Right lobe of liver (tissue), 6 donors: ENCODE data around the gene NOA1. TPM values are rescaled to one million over a fixed set of nuclear protein-coding genes. Genes with fewer than 3 reads are reported as not detected.

ENCODE experiments used
- ATAC-seq, 4 donors: fragments of 200-7000 bp; cut with Tn5 transposase; one replicate each; pipeline ENCODE4 v1.9.1; 2020; ENCODE audit warnings: mild to moderate bottlenecking in 4 of 4, moderate library complexity in 4 of 4
- DNase-seq, 3 donors: peaks; one replicate each; pipeline ENCODE4 v3.0.0-alpha.2; 2020
- H3K27ac ChIP-seq, 3 donors: fragments of 200-600 bp; one replicate each; pipeline ENCODE4 v1.8.0; 2022
- H3K27me3 ChIP-seq, 2 donors: fragments of 200-600 bp; one replicate each; pipeline ENCODE4 v1.8.0; 2022
- H3K36me3 ChIP-seq, 4 donors: fragments of 200-600 bp; sonication (generic) in 1 of 4; one replicate each; pipeline versions ENCODE4 v1.5.1 to v1.8.0; 2017 to 2022; ENCODE audit warnings: control low read depth in 1 of 4
- H3K4me1 ChIP-seq, 4 donors: fragments of 200-600 bp; sonication (generic) in 1 of 4; one replicate each; pipeline versions ENCODE4 v1.5.1 to v1.8.0; 2017 to 2022; ENCODE audit warnings: control low read depth in 1 of 4
- H3K4me3 ChIP-seq, 3 donors: fragments of 200-600 bp; one replicate each; pipeline ENCODE4 v1.8.0; 2022
- H3K9me3 ChIP-seq, 4 donors: fragments of 200-600 bp; sonication (generic) in 1 of 4; one replicate each; pipeline versions ENCODE4 v1.5.1 to v1.8.0; 2017 to 2022; ENCODE audit warnings: control low read depth in 1 of 4
- POLR2A ChIP-seq: fragments of 450-650 bp; IDR thresholded peaks from one replicate; pipeline ENCODE4 v1.6.1; 2017; ENCODE audit warnings: antibody characterized with exemption, mild to moderate bottlenecking
- WGBS: methylation state at CpG from one replicate; pipeline ENCODE4 v1.1.6; 2018; ENCODE audit warnings: low coverage, low lambda C conversion rate; ENCODE audit not compliant: insufficient coverage; ENCODE audit errors: missing lambda C conversion rate; 5-methylcytosine and 5-hydroxymethylcytosine counted together
- intact Hi-C, 2 donors: fragments of 100-400 bp; cut with DNase I; formaldehyde crosslinking; loops; one replicate each; pipeline versions ENCODE4 v1.11.2 to v1.14.1; 2022
- total RNA-seq, 6 experiments: library from RNA; depleted of rRNA in 2 of 6; stranded (reverse); fragments of >200 nt in 2 of 6; fragmentation: NEBNext Ultra II Directional in 3 of 6; extraction: Animal tissue kit (Norgen Biotek cat#: 25700) in 3 of 6; gene quantifications; one replicate each; pipeline versions ENCODE4 v1.1.0 to v1.2.4, GENCODE V29; 2016 to 2023
- TF ChIP-seq, protein P1 (sequence below), 4 donors: fragments of 200-600 bp in 3 of 4; fragments of 450-650 bp in 1 of 4; IDR thresholded peaks; one replicate each; pipeline versions ENCODE4 v1.5.1 to v1.8.0; 2016 to 2022; ENCODE audit warnings: antibody characterized with exemption in 4 of 4, mild to moderate bottlenecking in 2 of 4
- donor health status: DM: no; HTN: yes; CAD: no.
- donor health status: DM: no; HTN: no; CAD: no.
- donor health status: DM: no; HTN: no; CAD: no.
- donor health status: DM: no; HTN: yes; CAD: no.
- donor health status: DM: no; HTN: yes; CAD: no.

Gene NOA1
- total RNA-seq, 6 experiments from 2014 or later, result 4.7 to 12.7 (median 5.8) TPM

GRCh38 chr4:56978750-56979303 lies 1.4 kb upstream of the NOA1 start, which contains the start of gene POLR2B:
Gene POLR2B (plus strand): TSS chr4:56978896. CDS start chr4:56978986, 90 bp downstream.
- Histone ChIP-seq H3K27me3 (no peaks in the 10 kb centered on the region), H3K9me3 (no peaks in the 10 kb centered on the region), H3K27ac (peak within 1 kb of the TSS; percentile 68 to 80 (median 80)), H3K4me1 (peaks cover 0 to 42% (median 13%) of the 10 kb centered on the region in 4 donors), H3K36me3 (peaks cover 0 to 5% (median 2%) of the 10 kb centered on the region in 4 donors), H3K4me3 (peak within 1 kb of the TSS; percentile 96 to 98 (median 96))
- peak; percentile 87 for TF ChIP-seq POLR2A
- TF ChIP-seq, protein P1, sequence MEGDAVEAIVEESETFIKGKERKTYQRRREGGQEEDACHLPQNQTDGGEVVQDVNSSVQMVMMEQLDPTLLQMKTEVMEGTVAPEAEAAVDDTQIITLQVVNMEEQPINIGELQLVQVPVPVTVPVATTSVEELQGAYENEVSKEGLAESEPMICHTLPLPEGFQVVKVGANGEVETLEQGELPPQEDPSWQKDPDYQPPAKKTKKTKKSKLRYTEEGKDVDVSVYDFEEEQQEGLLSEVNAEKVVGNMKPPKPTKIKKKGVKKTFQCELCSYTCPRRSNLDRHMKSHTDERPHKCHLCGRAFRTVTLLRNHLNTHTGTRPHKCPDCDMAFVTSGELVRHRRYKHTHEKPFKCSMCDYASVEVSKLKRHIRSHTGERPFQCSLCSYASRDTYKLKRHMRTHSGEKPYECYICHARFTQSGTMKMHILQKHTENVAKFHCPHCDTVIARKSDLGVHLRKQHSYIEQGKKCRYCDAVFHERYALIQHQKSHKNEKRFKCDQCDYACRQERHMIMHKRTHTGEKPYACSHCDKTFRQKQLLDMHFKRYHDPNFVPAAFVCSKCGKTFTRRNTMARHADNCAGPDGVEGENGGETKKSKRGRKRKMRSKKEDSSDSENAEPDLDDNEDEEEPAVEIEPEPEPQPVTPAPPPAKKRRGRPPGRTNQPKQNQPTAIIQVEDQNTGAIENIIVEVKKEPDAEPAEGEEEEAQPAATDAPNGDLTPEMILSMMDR (IDR thresholded peaks at IDR 0.05), result no peak
- ATAC-seq, result peak; percentile 79 to 85 (median 82)
- under 1% methylated on average over 21 of the region's 37 CpGs for WGBS
- peak; percentile 96 to 98 (median 97) for DNase-seq
- intact Hi-C loops, result no loop called here

DNA sequence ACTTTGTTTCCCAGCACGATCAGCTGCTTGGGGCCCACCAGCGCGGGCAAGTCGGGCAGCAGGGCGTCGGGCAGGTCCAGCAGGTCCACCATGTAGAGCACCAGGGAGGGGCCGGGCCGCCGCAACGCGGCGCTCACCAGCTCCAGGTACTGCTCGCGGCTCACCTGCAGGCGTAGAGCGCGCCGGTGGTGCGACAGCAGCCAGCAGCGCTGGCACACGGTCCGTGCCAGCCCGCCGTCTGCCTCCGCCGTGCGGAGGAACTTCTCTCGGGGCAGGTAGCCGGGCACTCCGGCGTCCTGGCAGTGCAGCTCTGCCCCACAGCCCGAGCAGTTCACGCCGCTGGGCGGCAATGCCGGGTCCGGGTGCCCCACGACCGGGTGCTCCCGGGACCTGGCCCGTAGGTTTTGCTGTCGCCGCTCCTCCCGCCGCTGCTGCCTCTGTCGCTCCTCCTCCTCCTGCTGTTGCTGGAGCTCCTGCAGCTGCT lies 527 bp downstream of the NOA1 start:
- TF ChIP-seq, protein P1 (IDR thresholded peaks at IDR 0.05), result peak in 2 of 4 donors; percentile 7 to 10
- TF ChIP-seq POLR2A, result no peak
- 0% methylated on average over 11 of the region's 46 CpGs for WGBS
- ATAC-seq (peak; percentile 47 to 68 (median 56)), DNase-seq (peak; percentile 71 to 76 (median 72))
- intact Hi-C loops, result no loop called here
- H3K4me1 ChIP-seq, result peaks cover 0 to 36% (median 13%) of the 10 kb centered on the region in 4 donors
- H3K9me3 ChIP-seq, result no peaks in the 10 kb centered on the region
- H3K27ac ChIP-seq, result peak overlapping the region; percentile 44 to 80 (median 68)
- H3K27me3 ChIP-seq, result no peaks in the 10 kb centered on the region
- H3K4me3 ChIP-seq, result peak overlapping the region; percentile 96 to 98 (median 96)
- peaks cover 0 to 25% (median 18%) of the 10 kb centered on the region in 4 donors for H3K36me3 ChIP-seq

DNA sequence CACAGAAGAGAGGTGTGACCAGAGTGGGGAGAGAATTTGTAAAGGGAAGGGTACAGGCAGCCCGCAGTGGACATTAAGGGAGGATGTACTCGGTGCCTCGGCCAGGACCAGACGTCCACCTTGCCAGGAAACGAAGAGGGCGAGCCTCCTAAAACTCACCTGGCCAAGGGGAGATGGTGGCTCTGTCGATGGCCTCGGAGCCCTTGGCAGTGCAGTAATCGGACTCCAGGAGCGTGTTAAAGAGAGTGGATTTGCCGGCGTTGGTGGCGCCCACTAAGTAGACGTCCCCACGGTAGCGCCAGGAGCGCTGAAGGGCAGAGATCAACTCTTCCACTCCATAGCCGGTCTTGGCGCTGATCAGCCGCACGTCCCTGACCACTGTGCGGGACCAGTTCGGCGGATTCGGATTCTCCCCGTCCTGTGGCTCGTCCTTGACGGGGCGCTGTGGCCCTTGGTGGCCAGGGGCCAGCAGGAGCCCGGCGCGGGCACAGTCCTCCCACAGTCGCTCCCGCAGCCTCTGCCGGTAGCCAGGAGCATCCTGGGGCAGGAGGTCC lies 1.0 kb downstream of the NOA1 start:
- 2% methylated on average over 11 of the region's 35 CpGs for WGBS
- Histone ChIP-seq H3K4me1 (peaks cover 0 to 33% (median 13%) of the 10 kb centered on the region in 4 donors), H3K27me3 (no peaks in the 10 kb centered on the region), H3K4me3 (peak overlapping the region; percentile 96 to 98 (median 96)), H3K36me3 (peaks cover 0 to 30% (median 18%) of the 10 kb centered on the region in 4 donors), H3K9me3 (no peaks in the 10 kb centered on the region), H3K27ac (peak overlapping the region in 2 of 3 donors; percentile 44 to 80)
- DNase-seq (peak in 2 of 3 donors; percentile 57), ATAC-seq (peak; percentile 2 to 18 (median 4))
- TF ChIP-seq, protein P1 (IDR thresholded peaks at IDR 0.05), result no peak
- TF ChIP-seq POLR2A, result no peak
- intact Hi-C loops, result no loop called here

DNA sequence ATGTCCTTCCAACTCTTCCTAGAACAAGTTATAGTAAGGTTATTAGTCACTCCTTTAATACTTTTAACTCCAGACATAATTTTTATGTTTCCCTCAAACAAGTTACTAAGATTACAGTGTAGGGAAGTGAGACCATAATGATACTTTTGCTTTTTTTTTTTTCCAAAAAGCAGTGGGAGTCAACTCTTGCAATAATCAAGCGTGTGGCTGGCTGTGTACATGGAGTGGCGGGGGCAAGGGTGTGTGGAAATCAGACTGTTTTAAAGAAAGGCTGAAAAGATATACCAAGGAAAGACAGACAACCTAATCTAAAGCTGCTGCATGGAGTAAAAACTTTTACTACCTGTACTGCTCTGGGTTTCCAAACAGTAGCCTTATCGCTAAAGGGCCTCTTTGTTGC lies 4.1 kb downstream of the NOA1 start:
- ATAC-seq (no peak), DNase-seq (no peak)
- H3K4me1 ChIP-seq, result peaks cover 0 to 15% (median 6%) of the 10 kb centered on the region in 4 donors
- TF ChIP-seq, protein P1 (IDR thresholded peaks at IDR 0.05), result no peak
- no peak for TF ChIP-seq POLR2A
- H3K27ac ChIP-seq, result no peak overlapping the region
- H3K9me3 ChIP-seq, result no peaks in the 10 kb centered on the region
- H3K36me3 ChIP-seq, result peaks cover 0 to 46% (median 20%) of the 10 kb centered on the region in 4 donors
- WGBS, result 98% methylated on average over 3 of the region's 3 CpGs
- no peaks in the 10 kb centered on the region for H3K27me3 ChIP-seq
- intact Hi-C loops, result no loop called here
- no peak overlapping the region for H3K4me3 ChIP-seq
